Omental fat pad (tissue), 4 donors: Measurements from ENCODE around the gene HMOX1. TPM values are rescaled to one million over a fixed set of nuclear protein-coding genes. Genes with fewer than 3 reads are reported as not detected.

ENCODE experiments used
- ATAC-seq: fragments of 150-250 bp; one replicate; pipeline ENCODE4 v1.9.1; 2016; ENCODE audit warnings: mild to moderate bottlenecking, moderate library complexity; ENCODE audit not compliant: low FRiP score
- DNase-seq: peaks from one replicate; pipeline ENCODE4 v3.0.0-alpha.2; 2019; ENCODE audit warnings: low spot score
- total RNA-seq, 4 donors: library from RNA; depleted of rRNA; stranded (reverse); fragments of >200 nt; gene quantifications; one replicate each; pipeline ENCODE4 v1.1.0, GENCODE V29; 2016
- TF ChIP-seq, protein P1 (sequence below), 3 donors: fragments of 450-650 bp; IDR thresholded peaks; one replicate each; pipeline ENCODE4 v1.5.1; 2016 to 2017; ENCODE audit warnings: antibody characterized with exemption in 3 of 3, mild to moderate bottlenecking in 3 of 3, moderate library complexity in 2 of 3

HMOX1 gene
- total RNA-seq, 4 donors from 2014 or later: 32.8 to 625 (median 159) TPM

DNA sequence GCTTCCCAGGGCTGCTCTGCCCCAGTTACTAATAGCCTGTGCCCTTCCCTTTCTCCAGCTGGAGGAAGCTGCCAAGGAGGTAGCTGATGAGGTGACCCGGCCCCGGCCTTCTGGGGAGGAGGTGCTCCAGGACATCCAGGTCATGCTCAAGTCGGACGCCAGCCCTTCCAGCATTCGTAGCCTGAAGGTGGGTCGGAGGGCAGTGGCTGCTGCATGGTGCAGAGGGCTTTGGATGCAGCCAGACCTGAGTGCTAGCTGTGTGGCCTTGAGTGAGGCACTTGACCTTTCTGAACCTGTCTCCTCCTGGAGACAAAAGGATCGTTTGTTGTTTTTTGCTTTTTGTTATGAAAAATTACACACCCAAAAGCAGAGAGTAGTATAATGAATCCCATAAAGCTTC, 22.5 kb downstream of the HMOX1 start:
- TF ChIP-seq, protein P1, sequence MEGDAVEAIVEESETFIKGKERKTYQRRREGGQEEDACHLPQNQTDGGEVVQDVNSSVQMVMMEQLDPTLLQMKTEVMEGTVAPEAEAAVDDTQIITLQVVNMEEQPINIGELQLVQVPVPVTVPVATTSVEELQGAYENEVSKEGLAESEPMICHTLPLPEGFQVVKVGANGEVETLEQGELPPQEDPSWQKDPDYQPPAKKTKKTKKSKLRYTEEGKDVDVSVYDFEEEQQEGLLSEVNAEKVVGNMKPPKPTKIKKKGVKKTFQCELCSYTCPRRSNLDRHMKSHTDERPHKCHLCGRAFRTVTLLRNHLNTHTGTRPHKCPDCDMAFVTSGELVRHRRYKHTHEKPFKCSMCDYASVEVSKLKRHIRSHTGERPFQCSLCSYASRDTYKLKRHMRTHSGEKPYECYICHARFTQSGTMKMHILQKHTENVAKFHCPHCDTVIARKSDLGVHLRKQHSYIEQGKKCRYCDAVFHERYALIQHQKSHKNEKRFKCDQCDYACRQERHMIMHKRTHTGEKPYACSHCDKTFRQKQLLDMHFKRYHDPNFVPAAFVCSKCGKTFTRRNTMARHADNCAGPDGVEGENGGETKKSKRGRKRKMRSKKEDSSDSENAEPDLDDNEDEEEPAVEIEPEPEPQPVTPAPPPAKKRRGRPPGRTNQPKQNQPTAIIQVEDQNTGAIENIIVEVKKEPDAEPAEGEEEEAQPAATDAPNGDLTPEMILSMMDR (IDR thresholded peaks at IDR 0.05): no peak

DNA sequence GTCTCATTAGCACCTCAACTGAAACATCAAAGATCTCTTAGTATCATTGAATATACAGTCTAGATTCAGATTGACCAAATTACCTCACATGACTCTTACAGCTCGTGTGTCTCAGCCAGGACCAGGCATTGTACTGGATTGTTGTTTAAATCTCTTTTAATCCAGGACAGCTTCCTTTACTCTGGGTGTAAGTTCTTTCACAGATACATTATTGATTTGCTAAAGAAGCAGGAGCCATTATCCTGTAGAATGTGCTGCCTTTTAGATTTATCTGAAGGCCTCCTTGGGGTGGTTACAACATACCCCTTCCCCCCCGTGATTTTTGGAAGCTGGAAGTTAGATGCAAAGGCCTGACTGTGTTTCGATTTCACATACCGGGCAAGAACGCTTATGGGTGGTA, 23.3 kb downstream of the HMOX1 start:
- DNase-seq (no peak), ATAC-seq (no peak)
- TF ChIP-seq, protein P1 (IDR thresholded peaks at IDR 0.05): no peak

More for the DNA sequence above, 22.5 kb downstream of the HMOX1 start:
- DNase-seq (no peak), ATAC-seq (no peak)

DNA sequence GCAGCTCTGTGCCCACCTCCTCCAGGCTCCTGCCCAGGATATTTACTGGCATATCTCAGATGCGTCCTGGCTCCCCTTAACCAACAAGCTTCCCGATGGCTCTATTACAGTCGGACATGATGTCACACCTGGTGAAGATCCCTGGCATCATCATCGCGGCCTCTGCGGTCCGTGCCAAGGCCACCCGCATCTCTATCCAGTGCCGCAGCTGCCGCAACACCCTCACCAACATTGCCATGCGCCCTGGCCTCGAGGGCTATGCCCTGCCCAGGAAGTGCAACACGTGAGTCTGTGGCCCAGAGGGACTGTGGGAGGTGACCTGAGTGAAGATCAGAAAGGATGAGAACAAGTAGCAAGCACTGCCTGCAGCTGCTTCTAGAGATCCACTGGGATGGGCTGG, 25.5 kb downstream of the HMOX1 start:
- TF ChIP-seq, protein P1 (IDR thresholded peaks at IDR 0.05): no peak
- no peak for DNase-seq
- no peak for ATAC-seq

DNA sequence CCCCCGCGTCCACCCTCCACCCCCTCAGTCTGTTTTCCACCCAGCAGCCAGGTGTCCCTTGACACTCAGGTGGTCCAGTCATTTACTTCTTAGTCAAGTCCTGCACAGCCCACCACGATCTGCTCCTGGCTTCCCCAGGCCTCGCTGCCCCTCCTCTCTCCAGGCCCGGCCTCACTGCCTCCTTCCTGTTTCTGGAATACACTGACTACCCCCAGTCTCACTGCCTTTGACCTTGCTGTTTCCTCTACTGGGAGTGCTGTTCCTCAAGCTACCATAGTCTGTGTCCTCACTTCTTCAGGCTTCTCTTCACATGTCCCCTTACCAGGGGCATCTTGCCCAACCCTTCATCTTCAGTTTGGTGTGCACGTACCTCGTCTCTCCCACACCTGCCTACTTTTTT, 26.5 kb downstream of the HMOX1 start:
- TF ChIP-seq, protein P1 (IDR thresholded peaks at IDR 0.05): no peak
- DNase-seq (no peak), ATAC-seq (no peak)

DNA sequence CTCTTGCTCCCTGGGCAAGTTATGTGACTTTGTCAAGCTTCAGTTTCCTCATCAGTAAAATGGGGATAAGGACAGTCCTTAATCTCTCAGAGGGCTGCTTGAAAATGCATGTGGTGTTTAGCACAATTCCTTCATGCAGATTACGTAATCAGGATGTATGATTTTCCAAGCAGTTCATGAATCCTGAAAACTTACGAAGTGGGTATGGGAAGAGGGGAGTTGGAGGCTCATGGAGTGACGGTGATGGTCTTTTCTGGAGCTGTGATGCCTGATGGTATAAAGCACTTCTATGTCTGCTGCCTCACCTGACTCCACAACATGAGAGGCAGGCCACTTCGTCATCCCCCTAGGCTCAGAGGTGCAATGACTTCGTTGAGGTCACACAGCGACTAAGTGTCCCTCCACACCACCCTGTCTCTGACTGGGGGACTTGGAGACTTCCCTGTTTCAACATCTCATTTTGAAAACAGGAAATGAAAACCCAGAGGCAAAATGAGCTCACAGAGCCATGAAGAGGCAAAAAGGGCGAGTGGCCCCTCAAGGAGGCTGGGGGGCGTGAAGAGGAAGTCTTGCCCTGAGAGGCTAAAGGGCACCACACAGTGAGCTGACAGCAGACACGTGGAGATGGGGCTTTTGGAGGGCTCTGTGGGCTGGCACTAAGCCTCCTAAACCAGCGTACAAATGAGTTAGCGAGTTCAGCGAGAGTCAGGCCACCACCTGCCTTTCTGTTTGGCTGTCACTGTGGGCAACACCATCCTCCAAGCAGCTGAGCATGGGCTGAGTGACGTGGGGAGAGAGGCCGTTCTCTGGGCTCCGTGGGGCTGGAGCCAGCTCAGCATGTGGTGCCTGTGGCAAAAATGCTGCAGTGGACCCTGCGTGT, 29.1 kb downstream of the HMOX1 start:
- TF ChIP-seq, protein P1 (IDR thresholded peaks at IDR 0.05): no peak
- DNase-seq (no peak), ATAC-seq (no peak)

DNA sequence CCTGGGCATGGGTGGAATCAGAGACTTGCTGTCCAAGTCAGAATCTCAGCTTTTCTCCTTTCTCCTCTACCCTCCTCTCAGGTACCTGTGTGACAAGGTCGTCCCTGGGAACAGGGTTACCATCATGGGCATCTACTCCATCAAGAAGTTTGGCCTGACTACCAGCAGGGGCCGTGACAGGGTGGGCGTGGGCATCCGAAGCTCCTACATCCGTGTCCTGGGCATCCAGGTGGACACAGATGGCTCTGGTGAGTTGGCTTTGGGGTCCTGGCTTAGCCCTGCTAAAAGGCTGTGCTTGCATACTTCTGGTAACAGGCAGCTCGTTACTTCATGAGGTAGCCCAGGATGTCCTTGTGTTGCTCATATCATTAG, 29.8 kb downstream of the HMOX1 start:
- DNase-seq: no peak
- no peak for ATAC-seq
- TF ChIP-seq, protein P1 (IDR thresholded peaks at IDR 0.05): no peak

DNA sequence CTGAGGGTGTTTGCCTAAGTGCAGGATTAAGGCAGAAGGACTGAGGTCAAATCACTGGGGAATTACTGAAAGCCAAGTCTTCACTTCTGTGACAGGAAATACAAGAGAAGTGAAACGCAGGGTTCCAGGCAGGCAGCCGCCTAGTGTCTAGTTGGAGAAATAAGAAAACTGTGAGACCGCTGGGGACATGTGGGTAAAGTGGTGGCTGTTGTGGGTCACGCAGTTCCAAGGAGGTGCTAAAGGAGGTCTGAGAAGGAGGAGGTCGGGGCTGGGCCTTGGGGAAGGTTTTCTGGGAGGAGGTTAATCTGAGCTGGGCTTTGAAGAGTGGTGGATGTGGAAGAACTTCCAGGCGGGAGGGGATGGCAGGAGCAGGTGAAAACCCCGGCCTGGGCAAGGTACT, 30.2 kb downstream of the HMOX1 start:
- TF ChIP-seq, protein P1 (IDR thresholded peaks at IDR 0.05): no peak
- DNase-seq (no peak), ATAC-seq (no peak)
